Neutrophil (primary cell): ENCODE results near the gene ENOPH1.
"Not testable (repeated sequence)": the region's sequence is repeated elsewhere in the genome, so short reads cannot be mapped to it uniquely, and the experiment has no call there.

Experiments used
- H3K27ac ChIP-seq: fragments of 200-600 bp; sonication (generic); 2 replicates; pipeline ENCODE4 v1.5.1; 2016; ENCODE audit warnings: mild to moderate bottlenecking, moderate library complexity
- H3K27me3 ChIP-seq: fragments of 200-600 bp; sonication (generic); 2 replicates; pipeline ENCODE4 v1.6.0; 2016; ENCODE audit warnings: mild to moderate bottlenecking
- H3K36me3 ChIP-seq: fragments of 200-600 bp; sonication (generic); 2 replicates; pipeline ENCODE4 v1.5.1; 2017
- H3K4me1 ChIP-seq, 2 experiments: fragments of 200-600 bp in 1 of 2; sonication (generic) in 1 of 2; 1 replicate in 1 of 2; 2 replicates in 1 of 2; pipeline versions ENCODE4 v1.5.1 to v1.6.1; 2013 to 2016; ENCODE audit warnings: low read depth in 1 of 2, low read length in 1 of 2, mild to moderate bottlenecking in 1 of 2, moderate library complexity in 1 of 2; ENCODE audit not compliant: control insufficient read depth in 1 of 2, insufficient read depth in 1 of 2
- H3K4me3 ChIP-seq, 2 experiments: fragments of 200-600 bp in 1 of 2; sonication (generic) in 1 of 2; 1 replicate in 1 of 2; 2 replicates in 1 of 2; pipeline ENCODE4 v1.5.1; 2013 to 2016; ENCODE audit warnings: low read depth in 1 of 2, low read length in 1 of 2, mild to moderate bottlenecking in 1 of 2, moderate library complexity in 1 of 2
- H3K9me3 ChIP-seq: fragments of 200-600 bp; sonication (generic); 2 replicates; pipeline ENCODE4 v1.5.1; 2016
- CTCF ChIP-seq: fragments of 200-600 bp; sonication (generic); IDR thresholded peaks from 2 replicates; pipeline ENCODE4 v1.5.1; 2016; ENCODE audit warnings: antibody characterized with exemption

ENOPH1 gene

GRCh38 chr4:82473621-82474164 lies 43.3 kb downstream of the ENOPH1 start:
- Histone ChIP-seq H3K27ac (no peak overlapping the region), H3K4me3 (no peak overlapping the region), H3K36me3 (no peaks in the 10 kb centered on the region), H3K9me3 (no peaks in the 10 kb centered on the region), H3K27me3 (no peaks in the 10 kb centered on the region), H3K4me1 (peaks cover 0 to 4% of the 10 kb centered on the region in 2 experiments)
- TF ChIP-seq CTCF = no peak

- H3K9me3 ChIP-seq, H3K4me1 ChIP-seq, H3K27me3 ChIP-seq, H3K36me3 ChIP-seq, H3K4me3 ChIP-seq, H3K27ac ChIP-seq: not testable (repeated sequence)
These were observed 45.5 kb downstream of the ENOPH1 start for GRCh38 chr4:82475931-82476330.

- H3K27ac ChIP-seq, H3K4me1 ChIP-seq, H3K4me3 ChIP-seq, H3K36me3 ChIP-seq, H3K27me3 ChIP-seq, H3K9me3 ChIP-seq: not testable (repeated sequence)
These were observed 47.1 kb downstream of the ENOPH1 start for GRCh38 chr4:82477469-82477868.

GRCh38 chr4:82479562-82479961 lies 49.2 kb downstream of the ENOPH1 start:
- Histone ChIP-seq H3K4me1 (peaks cover 0 to 4% of the 10 kb centered on the region in 2 experiments), H3K4me3 (no peak overlapping the region)

GRCh38 chr4:82480771-82481505 lies 50.5 kb downstream of the ENOPH1 start:
- no peak for TF ChIP-seq CTCF
- Histone ChIP-seq H3K27ac (no peak overlapping the region), H3K9me3 (no peaks in the 10 kb centered on the region), H3K36me3 (no peaks in the 10 kb centered on the region), H3K4me3 (no peak overlapping the region), H3K4me1 (peaks cover 0 to under 1% of the 10 kb centered on the region in 2 experiments), H3K27me3 (no peaks in the 10 kb centered on the region)

More at GRCh38 chr4:82479562-82479961, 49.2 kb downstream of the ENOPH1 start:
- Histone ChIP-seq H3K36me3 (no peaks in the 10 kb centered on the region), H3K27me3 (no peaks in the 10 kb centered on the region), H3K27ac (no peak overlapping the region), H3K9me3 (no peaks in the 10 kb centered on the region)
- no peak for TF ChIP-seq CTCF

- Histone ChIP-seq H3K9me3 (no peaks in the 10 kb centered on the region), H3K4me3 (no peak overlapping the region), H3K27me3 (no peaks in the 10 kb centered on the region), H3K36me3 (no peaks in the 10 kb centered on the region), H3K27ac (no peak overlapping the region), H3K4me1 (no peaks in the 10 kb centered on the region)
- TF ChIP-seq CTCF = no peak
These were observed 51.1 kb downstream of the ENOPH1 start for GRCh38 chr4:82481506-82481840.
